Memory B cell (primary cell): ENCODE measurements around the gene FLYWCH1.

Source experiments
- ATAC-seq: fragments of 150-1000 bp; cut with Tn5 transposase; 2 replicates; pipeline ENCODE4 v1.10.0; 2021; ENCODE audit warnings: low read depth, mild to moderate bottlenecking, moderate library complexity
- DNase-seq, 2 donors: peaks; one replicate each; pipeline ENCODE4 v3.0.0; 2022; ENCODE audit warnings: low spot score in 2 of 2
- H3K27ac Mint-ChIP-seq: one replicate; pipeline ENCODE4 v1.8.0; 2022; ENCODE audit warnings: mild to moderate bottlenecking, moderate library complexity, mixed read lengths
- H3K27me3 Mint-ChIP-seq: one replicate; pipeline ENCODE4 v1.8.0; 2022; ENCODE audit warnings: mixed read lengths
- H3K36me3 Mint-ChIP-seq: one replicate; pipeline ENCODE4 v1.8.0; 2022; ENCODE audit warnings: mild to moderate bottlenecking, mixed read lengths
- H3K4me1 Mint-ChIP-seq: one replicate; pipeline ENCODE4 v1.8.0; 2022; ENCODE audit warnings: mixed read lengths
- H3K4me3 Mint-ChIP-seq: one replicate; pipeline ENCODE4 v1.8.0; 2022; ENCODE audit warnings: mild to moderate bottlenecking, moderate library complexity, mixed read lengths
- H3K9me3 Mint-ChIP-seq: one replicate; pipeline ENCODE4 v1.8.0; 2022; ENCODE audit warnings: mixed read lengths

Gene FLYWCH1

DNA sequence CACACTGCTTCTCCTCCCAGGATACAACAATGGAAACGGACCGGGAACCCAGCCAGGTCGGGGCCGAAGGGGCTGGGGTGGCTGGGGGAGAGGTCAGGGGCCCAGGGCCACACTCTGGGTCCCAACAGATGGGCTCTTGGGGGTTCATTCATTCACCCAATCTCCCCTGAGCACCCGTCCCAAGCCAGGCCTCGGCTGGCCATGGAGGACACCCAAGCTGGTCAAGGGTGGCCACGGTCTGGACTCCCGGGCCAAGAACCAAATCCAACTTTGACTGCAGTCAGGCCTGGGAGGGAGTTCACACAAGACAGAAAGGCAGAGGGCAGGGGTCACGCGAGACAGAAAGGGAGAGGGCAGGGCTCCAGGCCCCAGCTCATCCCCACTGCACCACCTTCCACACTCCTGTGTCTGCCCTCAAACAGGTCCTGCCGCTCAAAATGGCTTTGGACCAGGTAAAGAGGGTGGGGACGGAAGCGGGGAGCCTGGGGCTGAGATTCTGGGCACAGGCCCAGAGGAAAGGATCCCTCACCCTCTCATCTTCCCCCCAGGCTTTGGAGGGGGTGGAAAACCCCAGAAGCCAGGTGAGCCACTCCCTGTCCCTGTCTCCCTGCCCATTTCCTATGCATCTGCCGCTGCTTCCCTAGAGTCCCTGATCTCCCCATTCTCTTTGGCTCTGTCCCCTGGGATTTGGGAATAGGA, 80.8 kb downstream of the FLYWCH1 start:
- Mint-ChIP-seq H3K27me3 (peaks cover 4% of the 10 kb centered on the region), H3K9me3 (no peaks in the 10 kb centered on the region), H3K36me3 (no peaks in the 10 kb centered on the region), H3K27ac (no peak overlapping the region), H3K4me3 (no peak overlapping the region), H3K4me1 (no peaks in the 10 kb centered on the region)
- ATAC-seq (no peak), DNase-seq (no peak)

DNA sequence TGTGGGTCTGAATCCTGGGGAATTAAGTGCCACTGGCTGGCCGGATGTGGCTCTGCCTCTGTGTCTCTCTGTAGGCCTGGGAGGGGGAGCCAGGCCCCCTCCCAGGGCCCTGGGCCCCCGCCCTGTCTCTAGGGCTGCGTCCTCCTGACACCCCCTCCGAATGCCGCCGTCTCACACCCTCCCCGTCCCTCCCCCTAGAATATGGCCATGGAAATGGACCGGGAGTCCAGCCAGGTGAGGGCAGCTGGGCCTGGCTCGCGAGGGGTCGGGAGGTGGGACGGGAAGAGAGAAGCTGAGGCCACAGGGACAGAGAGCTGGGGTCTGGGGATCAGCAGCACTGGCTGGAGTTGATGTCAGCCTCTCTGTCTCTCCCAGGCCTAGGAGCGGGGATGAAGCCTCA, 84.6 kb downstream of the FLYWCH1 start:
- H3K27ac Mint-ChIP-seq, result no peak overlapping the region
- DNase-seq, result no peak
- H3K27me3 Mint-ChIP-seq, result peaks cover 10% of the 10 kb centered on the region
- H3K9me3 Mint-ChIP-seq, result no peaks in the 10 kb centered on the region
- no peak for ATAC-seq
- H3K4me3 Mint-ChIP-seq, result no peak overlapping the region
- no peaks in the 10 kb centered on the region for H3K4me1 Mint-ChIP-seq
- H3K36me3 Mint-ChIP-seq, result no peaks in the 10 kb centered on the region

DNA sequence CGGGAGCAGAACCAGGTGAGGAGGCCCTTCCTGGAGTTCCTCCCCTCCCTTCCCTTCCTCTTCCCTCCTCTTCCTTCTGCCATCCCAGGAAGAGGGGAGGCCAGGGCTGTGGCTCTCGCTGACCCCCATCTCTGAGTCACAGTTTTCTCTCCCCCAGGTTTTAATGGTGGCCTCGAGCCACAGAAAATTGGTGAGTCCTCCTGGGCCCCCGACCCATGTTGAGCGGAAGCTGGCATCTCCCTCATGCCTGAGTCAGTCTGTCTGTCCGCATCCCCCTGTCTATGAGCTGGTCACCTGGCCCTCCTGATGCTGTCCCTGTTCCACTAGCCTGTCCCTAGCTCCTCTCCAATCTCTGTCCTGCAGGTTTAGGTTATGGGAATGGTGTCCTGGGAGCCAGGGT, 88.2 kb downstream of the FLYWCH1 start:
- no peak overlapping the region for H3K4me3 Mint-ChIP-seq
- DNase-seq, result no peak
- H3K27me3 Mint-ChIP-seq, result peaks cover 14% of the 10 kb centered on the region
- H3K27ac Mint-ChIP-seq, result no peak overlapping the region
- H3K9me3 Mint-ChIP-seq, result no peaks in the 10 kb centered on the region
- H3K4me1 Mint-ChIP-seq, result peaks cover 3% of the 10 kb centered on the region
- no peak for ATAC-seq
- H3K36me3 Mint-ChIP-seq, result no peaks in the 10 kb centered on the region

DNA sequence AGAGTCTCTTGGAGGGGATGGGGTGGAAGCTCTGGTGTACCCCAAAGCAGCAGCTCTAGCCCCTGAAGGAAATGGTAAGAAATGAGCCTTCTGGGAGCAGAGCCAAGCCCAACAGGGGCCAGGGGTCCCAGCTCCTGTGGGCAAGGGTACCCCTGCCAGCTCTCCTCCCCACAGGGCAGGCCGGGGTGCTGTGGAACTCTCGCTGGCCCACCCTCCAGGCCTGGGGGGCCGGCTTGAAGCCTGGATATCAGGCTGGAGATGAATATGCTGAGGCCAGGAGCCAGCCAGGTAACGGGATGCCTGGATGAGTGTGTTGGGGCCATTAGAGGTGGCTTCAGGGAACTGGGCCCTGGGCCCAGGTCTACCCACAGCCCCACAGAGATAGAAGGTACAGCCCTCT, 88.8 kb downstream of the FLYWCH1 start:
- Mint-ChIP-seq H3K9me3 (no peaks in the 10 kb centered on the region), H3K36me3 (no peaks in the 10 kb centered on the region), H3K4me1 (peaks cover 4% of the 10 kb centered on the region), H3K27me3 (peaks cover 14% of the 10 kb centered on the region), H3K27ac (no peak overlapping the region), H3K4me3 (no peak overlapping the region)
- DNase-seq (no peak), ATAC-seq (no peak)
